Lung microvascular endothelial cell (primary cell): ENCODE results near the gene RNF166. TPM values are rescaled to one million over a fixed set of nuclear protein-coding genes. Genes with fewer than 3 reads are reported as not detected.

ENCODE experiments used
- DNase-seq, 2 donors: peaks; one replicate each; pipeline versions ENCODE4 v3.0.0 to v3.0.0-alpha.2; 2010; ENCODE audit warnings: low read depth in 2 of 2
- total RNA-seq: library from RNA; depleted of rRNA; stranded (reverse); fragments of >200 nt; gene quantifications from 2 replicates; pipeline ENCODE4 v1.2.1, GENCODE V29; 2014

Gene RNF166
- total RNA-seq, 1 donor from 2014 or later = 12.5 TPM

- peak in 1 of 2 donors; percentile 39 for DNase-seq
These were observed 988 bp upstream of the RNF166 start for GRCh38 chr16:88706965-88707826.

GRCh38 chr16:88705801-88706228 lies 393 bp downstream of the RNF166 start:
- no peak for DNase-seq

DNA sequence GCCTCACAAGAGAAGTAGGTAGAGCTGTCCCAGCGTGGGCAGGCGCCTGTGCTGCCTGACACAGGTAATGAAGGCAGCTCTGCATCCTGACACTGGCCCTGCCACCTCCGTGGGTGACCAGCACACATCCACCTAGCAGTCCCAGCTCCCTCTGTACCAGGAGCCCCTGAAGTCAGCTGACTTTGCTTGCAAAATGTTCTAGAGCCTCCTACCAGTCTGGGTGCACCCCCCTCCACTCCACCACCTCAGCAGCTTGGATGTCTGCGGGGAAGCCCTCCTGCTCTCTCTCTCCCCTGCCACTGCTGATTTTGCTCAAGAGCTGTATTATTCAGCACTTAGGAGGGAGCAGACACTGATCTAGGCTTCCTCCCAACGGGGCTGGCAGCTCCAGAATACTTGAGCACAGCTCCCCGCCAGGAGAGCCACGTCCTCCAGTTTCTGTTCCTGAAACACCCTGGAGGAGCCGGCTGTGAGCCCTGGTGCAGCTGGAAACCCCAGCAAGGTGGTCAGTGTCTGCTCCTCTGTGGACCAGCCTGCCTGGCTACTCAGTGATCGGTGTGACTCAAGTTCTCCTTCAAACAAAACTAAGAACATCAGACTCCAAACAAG lies 1.0 kb downstream of the RNF166 start:
- DNase-seq = peak in 1 of 2 donors; percentile 34

DNA sequence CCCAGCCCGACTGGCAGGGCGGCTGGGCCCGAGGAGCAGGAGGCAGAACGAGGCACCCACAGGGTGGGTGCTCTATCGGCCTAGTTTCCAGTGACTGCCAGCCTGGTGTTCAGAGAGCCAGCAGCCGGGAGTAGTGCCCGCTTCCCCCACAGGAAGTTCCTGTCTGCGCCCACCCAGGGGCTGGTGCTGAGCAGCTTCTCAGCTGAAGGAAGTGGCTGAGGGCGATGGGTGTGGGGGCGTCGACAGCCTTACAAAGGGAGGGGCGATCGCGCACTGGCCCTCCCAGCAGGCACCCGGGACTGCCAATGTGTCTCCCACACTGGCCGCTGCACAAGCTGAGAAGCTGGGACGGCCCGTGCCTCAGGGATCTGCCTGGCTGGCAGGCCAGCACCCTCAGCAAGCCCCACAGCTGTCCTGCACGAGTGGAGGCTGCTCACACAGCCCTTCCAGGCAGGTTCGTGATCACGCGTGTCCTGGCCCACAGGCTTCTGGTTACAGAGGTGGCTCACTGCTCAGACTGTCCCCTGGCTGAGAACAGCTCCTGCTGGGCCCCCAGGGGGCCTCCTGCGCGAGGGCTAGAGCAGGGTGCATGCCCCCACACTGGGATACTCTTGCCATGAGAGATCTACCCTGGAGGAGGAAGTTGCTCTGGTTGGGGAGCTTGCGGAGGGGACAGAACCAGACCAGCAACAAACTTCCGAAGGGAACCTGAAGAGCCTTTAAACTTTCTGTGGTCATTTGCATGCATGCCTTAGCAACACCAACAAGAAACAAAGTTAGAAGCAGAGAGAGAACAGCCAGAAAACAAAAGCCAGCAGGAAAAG lies 2.5 kb downstream of the RNF166 start:
- DNase-seq = peak in 1 of 2 donors; percentile 54

DNA sequence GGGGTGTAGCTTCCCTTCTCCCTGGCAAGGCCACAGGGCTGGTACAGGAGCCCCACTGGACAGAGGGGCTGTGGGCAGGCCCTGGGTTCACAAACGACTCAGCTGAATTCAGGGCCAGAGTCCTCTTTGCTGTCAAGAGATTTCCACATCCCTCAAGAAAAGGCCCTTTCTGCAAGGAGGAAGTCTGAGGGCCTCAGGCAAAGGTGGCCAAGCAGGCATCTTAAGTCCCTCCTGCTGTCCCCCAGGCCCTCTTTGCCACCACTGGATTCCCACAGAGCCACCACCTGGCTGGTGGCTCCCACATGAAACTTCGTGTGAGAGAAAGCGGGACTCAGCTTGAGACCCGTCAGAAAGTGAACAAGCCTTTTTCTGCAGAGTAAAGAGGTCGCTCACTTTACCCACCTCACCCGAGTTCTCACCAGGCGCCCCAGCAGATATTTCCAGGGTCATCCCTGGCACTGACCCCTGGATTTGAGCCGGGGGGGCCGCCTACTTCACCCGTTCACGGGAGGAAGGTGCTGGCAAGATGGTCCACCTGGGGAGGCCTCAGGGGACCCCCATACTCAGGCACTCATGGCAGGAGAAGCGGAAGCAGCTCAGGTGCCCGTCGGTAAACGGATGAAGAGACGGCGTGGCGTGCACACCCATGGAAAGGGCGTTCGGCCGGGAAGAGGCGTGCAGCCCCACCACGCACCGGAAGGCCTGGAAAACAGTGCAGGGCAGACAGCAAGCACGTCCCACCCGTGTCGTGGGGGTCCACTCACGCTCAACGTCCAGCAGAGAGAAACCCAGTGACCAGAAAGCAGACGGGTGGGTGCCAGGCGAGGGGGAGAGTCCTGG lies 3.6 kb downstream of the RNF166 start:
- DNase-seq = no peak

DNA sequence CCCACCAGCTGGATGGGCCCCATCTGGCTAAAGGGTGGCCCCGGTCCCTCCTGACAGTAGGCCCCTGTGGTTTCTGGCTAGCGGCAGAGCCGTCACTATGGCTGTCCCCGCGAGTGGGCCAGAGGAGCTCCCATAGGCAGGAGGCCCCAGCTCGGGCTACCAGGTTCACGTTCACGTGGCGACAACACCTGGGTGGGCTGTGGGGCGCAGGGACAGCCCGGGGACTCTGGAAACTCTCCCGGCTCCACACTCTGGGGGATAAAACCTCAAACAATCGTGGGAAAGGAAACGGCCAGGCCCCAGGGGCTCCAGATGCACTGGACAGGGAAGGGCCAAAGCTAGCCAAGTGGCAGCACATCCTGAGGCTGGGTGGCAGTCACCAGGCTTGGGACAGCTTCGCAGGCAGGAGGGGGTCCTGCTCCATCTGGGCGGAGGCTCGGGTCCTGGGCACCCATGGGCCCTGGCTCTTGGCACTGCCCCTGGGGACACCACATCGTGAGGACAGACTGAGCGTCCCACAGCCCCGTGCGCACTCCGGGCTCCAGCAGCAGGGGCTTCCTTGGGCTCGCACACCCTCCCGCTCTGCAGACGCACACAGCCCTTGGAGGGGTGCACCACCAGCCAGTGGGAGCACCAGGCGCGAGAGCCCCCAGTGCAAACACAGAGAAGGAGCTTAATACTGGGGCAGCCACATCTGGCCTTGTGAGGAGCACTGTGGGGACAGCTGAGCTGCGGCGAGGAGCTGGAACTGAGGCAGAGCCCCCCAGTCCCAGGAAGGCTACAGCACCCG lies 4.4 kb downstream of the RNF166 start:
- DNase-seq = peak in 1 of 2 donors; percentile 46

DNA sequence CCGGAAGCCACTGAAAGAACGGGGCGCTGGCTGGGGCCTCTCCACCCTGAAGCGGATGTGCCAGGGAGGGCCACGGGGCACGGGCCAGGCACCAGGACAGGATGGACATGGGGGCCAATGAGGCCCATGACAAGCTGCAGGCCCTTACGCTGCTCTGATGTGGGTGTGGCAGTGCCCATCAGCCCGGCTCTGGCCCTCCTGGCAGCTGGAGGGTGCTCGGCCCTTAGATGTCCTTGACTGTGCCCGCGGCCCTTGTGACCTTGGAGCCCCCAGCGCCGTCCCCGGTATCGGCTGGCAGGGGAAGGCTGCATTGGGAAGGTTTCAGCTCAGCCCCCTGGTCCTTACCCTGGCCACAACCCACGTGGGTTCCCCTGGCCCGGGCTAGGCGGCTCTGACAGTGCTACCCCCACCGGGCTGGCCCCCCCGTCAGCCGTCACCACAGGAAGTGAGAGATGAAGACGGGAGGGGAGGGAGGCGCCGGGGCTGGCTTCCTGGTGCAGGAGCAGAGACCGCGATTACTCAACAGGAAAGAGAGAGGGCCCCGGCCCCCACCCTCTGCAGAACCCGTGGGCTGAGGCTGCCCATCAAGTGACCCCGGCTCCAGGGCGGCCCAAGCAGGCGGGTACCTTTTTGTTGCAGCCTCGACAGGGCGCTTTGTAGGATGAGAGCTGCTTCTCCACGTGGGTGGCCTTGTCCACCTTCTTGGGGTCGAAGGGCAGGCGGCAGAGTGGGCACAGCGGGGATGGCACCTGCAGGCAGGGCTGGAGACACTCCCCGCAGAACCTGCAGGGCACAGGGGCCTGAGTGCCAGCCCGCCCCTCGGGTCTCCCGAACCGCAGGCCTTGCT lies 5.3 kb downstream of the RNF166 start:
- peak; percentile 96 to 97 for DNase-seq

GRCh38 chr16:88700322-88700635 lies 5.9 kb downstream of the RNF166 start:
- DNase-seq = no peak

- DNase-seq = no peak
These were observed 7.0 kb downstream of the RNF166 start for GRCh38 chr16:88699180-88699579.

DNA sequence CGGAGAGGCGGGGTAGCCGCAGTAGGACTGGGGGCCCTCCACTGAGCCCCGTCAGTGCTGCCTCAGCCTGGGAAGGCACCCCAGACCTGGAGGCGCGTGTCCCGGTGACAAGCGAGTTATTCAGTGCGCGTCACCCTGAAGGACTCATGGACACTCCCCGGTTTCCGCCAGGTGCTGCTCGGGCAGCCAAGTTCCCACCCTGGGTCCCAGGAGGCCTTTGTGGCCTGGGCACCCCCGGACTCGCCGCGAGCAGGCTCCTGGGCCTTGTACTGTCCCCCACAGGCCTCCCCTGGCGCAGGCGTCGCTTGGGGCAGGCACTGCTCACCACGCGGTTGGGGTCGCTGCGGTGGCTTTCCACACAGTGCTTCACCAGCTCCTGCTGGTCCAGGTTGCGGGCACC lies 7.6 kb downstream of the RNF166 start:
- DNase-seq = no peak

- DNase-seq = peak in 1 of 2 donors; percentile 60
These were observed 8.2 kb downstream of the RNF166 start for GRCh38 chr16:88697831-88698615.

DNA sequence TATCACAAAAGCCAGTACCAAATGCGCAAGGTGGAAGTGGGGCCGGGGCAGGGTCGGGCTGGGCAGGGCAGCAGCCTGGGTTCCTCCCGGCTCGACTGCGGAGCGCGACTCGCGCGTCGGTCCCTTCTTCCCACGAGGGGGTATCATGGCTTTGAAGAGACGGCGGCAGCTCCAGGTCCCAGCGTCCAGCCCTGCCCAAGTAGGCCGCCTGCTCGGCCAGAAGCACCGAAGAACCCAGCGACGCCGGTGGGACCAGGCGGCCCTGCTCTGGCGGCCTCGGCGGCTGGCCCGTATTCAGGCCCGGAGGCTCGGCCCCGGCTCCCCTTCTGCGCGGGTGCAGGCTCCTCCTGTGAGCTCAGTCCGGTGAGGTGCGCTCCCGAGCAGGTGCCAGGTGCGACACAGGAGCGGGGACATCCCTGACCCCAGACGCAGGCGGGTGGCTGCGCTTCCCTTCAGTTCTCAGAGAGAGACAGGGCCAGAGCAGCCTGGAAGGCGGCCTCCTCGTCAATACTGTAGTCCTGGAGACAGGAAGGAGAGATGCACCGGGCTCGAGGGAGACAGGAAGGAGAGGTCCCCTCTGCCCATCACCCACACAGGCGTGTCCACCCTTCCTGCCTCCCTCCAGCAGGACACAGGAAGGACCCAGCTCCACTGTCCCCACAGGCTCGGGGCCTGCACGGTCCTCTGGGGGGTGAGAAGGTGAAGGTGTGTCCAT lies 8.9 kb downstream of the RNF166 start:
- no peak for DNase-seq

GRCh38 chr16:88696441-88696840 lies 9.8 kb downstream of the RNF166 start:
- no peak for DNase-seq

- no peak for DNase-seq
These were observed 10.5 kb downstream of the RNF166 start for GRCh38 chr16:88695753-88696152.

- DNase-seq = no peak
These were observed 11.0 kb downstream of the RNF166 start for GRCh38 chr16:88695218-88695617.

DNA sequence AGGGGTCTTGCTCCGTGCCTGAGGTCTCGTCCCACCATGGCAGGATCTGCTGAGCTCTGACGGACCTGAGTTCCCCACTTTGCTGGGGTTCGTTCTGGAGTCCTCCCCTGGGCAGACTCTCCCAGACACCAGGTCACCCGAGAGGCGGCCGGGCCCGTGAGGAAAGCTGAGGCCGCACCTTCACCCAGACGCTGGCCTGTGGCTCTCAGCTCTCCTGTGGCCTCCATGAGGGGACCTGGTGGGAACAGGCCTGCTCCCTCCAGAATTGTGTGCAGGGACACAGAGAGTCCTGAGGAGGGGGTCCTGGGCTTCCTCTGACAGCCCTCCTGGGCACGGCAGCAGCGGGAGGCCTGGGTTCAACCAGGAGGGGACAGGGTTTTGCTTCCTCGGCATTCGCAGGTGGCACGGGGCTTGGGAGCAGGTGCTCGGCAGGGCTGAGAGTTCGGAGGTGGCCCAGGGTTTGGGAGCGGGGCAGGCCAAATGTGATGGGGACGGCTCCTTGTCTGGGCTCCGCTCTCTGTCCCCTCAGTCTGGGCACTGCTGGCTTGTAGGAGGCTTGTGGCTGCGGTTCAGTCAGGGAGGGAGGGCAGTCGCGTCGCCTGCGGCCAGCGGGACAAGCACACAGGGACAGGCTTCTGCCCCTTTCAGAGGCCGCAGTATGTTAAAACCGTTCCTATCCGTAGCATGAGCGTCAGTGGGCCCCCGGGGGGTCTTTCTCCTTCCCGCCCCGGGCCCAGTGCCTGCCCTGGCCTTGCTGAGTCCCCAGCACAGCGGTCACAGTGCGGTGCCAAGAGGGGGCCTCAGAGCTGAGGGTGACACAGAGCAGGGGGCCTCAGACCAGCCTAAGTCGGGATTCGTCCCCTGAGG lies 11.8 kb downstream of the RNF166 start:
- DNase-seq = no peak
